Cerebellar nuclear complex (tissue), 1 donor: ENCODE measurements around the gene HIVEP2.

Experiments
- DNase-seq, 2 experiments: peaks; one replicate each; lab custom pipeline; 2025; lab: John Stamatoyannopoulos, UW

Gene HIVEP2

GRCh38 chr6:142857796-142858555 is 87.0 kb downstream of the HIVEP2 start:
- no peak for DNase-seq

GRCh38 chr6:142857233-142857761 is 87.7 kb downstream of the HIVEP2 start:
- no peak for DNase-seq

- DNase-seq, result no peak
These were observed 88.2 kb downstream of the HIVEP2 start for GRCh38 chr6:142856624-142857232.

- no peak for DNase-seq
These were observed 88.9 kb downstream of the HIVEP2 start for GRCh38 chr6:142855893-142856623.

GRCh38 chr6:142854589-142855488 is 90.1 kb downstream of the HIVEP2 start:
- no peak for DNase-seq

GRCh38 chr6:142853244-142854180 is 91.5 kb downstream of the HIVEP2 start:
- no peak for DNase-seq

- no peak for DNase-seq
These were observed 93.4 kb downstream of the HIVEP2 start for GRCh38 chr6:142851601-142852000.

GRCh38 chr6:142850679-142851423 is 94.1 kb downstream of the HIVEP2 start:
- DNase-seq, result no peak

GRCh38 chr6:142848976-142849375 is 96.0 kb downstream of the HIVEP2 start:
- no peak for DNase-seq

- no peak for DNase-seq
These were observed 96.8 kb downstream of the HIVEP2 start for GRCh38 chr6:142848156-142848555.

- no peak for DNase-seq
These were observed 98.1 kb downstream of the HIVEP2 start for GRCh38 chr6:142846883-142847287.

GRCh38 chr6:142846459-142846831 is 98.5 kb downstream of the HIVEP2 start:
- no peak for DNase-seq

- peak; percentile 76 to 80 for DNase-seq
These were observed 99.1 kb downstream of the HIVEP2 start for GRCh38 chr6:142845624-142846458.

- DNase-seq, result no peak
These were observed 99.8 kb downstream of the HIVEP2 start for GRCh38 chr6:142845143-142845571.

- DNase-seq, result no peak
These were observed 100.8 kb downstream of the HIVEP2 start for GRCh38 chr6:142844065-142844755.

GRCh38 chr6:142843361-142843760 is 101.6 kb downstream of the HIVEP2 start:
- DNase-seq, result no peak

GRCh38 chr6:142842418-142843261 is 102.3 kb downstream of the HIVEP2 start:
- DNase-seq, result no peak
